Suppressor macrophage (primary cell): ENCODE results near the gene SLIT1.

ENCODE experiments used
- DNase-seq, 4 experiments: peaks; one replicate each; pipeline ENCODE4 v3.0.0-alpha.2; 2020 to 2022

The SLIT1 gene

DNA sequence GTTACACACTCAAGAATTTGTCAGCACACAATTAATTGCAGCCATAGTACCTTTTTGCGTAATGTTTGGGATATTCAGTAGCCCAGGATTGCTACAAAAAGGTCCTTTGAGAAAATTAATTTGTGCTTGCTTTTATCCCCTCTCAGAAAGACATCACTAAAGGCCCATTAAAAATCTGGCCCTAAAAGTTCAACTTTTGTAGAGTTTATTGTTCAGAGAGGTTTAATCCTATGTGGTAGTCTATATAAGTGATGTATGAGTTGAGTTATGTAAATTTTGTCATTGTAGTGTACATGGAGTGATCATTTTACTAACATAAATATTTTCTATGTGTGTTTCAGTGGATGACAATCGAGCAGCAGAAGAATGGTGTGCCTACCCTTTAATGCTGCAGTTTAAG, 227.7 kb downstream of the SLIT1 start:
- DNase-seq: no peak

DNA sequence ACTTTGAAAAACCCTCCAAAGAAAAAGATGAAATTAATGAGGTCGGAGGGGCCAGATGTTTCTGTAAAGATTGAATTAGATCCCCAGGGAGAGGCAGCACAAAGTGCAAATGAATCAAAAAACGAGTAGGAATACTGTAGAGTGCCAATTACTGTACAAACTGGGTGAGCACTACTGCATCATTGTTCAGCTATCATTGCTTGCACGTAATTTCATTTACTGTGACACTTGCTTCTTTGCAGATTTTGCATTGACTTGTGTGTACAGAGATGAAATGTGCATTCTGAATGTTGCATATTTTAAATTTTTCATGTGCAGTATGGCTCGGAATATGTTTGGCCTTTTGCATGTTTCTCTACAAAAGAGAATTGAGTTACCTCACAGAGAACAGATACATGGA, 230.0 kb downstream of the SLIT1 start:
- no peak for DNase-seq

DNA sequence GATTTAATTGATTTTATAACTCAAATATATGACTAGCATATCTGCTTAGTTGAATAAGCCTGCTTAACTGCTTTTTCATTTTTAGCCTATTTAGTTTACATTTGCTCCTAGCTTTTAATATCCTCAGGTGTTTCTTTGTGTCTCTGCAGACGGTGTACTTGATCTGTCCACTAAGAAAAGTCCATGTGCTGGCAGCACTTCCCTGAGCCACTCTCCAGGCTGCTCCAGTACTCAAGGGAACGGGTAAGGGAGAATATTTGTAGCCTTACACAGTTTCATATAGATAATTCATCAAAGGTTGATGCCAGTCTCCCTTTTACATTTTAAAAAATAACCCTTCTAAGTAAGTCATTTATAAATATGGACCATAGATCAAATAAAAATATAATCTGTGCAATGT, 233.8 kb downstream of the SLIT1 start:
- DNase-seq: no peak

DNA sequence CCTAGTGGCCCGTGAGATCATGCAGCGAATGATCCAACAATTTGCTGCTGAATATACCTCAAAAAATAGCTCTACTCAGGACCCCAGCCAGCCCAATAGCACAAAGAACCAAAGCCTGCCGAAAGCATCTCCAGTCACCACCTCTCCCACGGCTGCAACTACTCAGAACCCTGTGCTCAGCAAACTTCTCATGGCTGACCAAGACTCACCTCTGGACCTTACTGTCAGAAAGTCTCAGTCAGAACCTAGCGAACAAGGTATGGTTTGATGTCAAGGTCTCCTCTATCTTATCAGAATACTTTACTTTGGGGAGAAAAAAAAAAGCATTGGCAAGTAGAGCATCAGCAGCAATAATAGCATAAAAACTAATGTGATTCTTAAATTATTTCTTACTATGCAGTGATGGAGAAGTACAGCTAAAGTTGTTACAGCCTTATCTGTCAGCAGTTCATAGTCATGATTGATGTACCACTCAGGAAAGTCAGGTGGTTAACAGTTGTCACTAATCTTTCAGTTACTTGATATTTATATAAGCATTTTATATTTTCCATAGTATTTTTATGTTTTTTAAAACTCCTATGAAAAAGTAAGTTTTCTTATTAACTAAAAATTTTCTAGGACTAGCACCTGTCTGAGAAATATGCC, 236.6 kb downstream of the SLIT1 start:
- DNase-seq: no peak
